ENCODE results near the gene C1orf174. TPM values are rescaled to one million over a fixed set of nuclear protein-coding genes. Genes with fewer than 3 reads are reported as not detected.

Gene C1orf174
- polyA plus RNA-seq, 1 donor from 2014 or later = 28.2 TPM

DNA sequence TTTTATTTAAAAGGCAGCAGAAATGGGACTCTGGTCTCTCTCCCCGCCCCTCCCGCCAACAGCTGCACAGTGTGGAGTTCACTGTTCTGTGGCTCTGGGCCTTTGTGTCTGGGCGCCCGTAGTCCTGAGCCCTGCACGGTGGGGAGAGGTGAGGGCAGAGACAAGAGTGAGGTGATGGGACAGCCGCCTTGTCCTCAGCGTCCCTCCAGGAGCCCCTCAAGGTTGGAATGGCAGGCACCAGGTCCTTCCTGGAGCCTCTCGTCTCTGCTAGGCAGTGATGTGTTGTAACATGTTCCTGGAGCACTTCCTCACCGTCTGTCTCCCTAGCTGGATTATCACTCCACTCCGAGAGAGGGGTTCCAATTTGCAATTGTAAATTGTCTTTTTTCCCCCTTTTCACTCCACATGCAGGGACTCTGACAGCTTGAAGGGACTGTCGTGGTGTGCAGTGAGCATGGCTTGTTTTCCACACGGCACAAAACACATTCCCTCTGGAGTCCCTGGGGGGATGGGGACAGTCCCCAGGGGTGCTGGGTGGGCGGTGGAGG lies 44.6 kb upstream of the C1orf174 start:
- no peak overlapping the region for H3K4me3 ChIP-seq (ENCODE audit: low read length)
- no peaks in the 10 kb centered on the region for H4K20me1 ChIP-seq (ENCODE audit: insufficient read depth)
- H3K36me3 ChIP-seq (ENCODE audit: insufficient read depth, low read length) = no peaks in the 10 kb centered on the region
- TF ChIP-seq RAD21 (conservative IDR thresholded peaks at IDR 0.05) (no peak), MXI1 (conservative IDR thresholded peaks at IDR 0.05; ENCODE audit: poor library complexity, severe bottlenecking) (no peak), TAF1 (IDR thresholded peaks at IDR 0.05; ENCODE audit: low read depth) (no peak), REST (IDR thresholded peaks at IDR 0.05; ENCODE audit: borderline replicate concordance) (no peak), CTCF (IDR thresholded peaks at IDR 0.05; ENCODE audit: poor library complexity, severe bottlenecking) (no peak), EZH2 (IDR thresholded peaks at IDR 0.05; ENCODE audit: borderline replicate concordance, insufficient read depth, low read length, poor library complexity, severe bottlenecking) (no peak), SMC3 (conservative IDR thresholded peaks at IDR 0.05; ENCODE audit: poor library complexity) (no peak), EP300 (conservative IDR thresholded peaks at IDR 0.05; ENCODE audit: poor library complexity, severe bottlenecking) (no peak), POLR2AphosphoS5 (IDR thresholded peaks at IDR 0.05) (no peak)
- no peaks in the 10 kb centered on the region for H3K9me2 ChIP-seq (ENCODE audit: insufficient read depth, low read length)
- no peaks in the 10 kb centered on the region for H3K27me3 ChIP-seq (ENCODE audit: insufficient read depth, low read depth, low read length)
- no peak overlapping the region for H3K9ac ChIP-seq (ENCODE audit: low read length)
- H3K4me2 ChIP-seq (ENCODE audit: low read length) = no peak overlapping the region
- no peak overlapping the region for H3K27ac ChIP-seq (ENCODE audit: low read length)
- H3K9me3 ChIP-seq (ENCODE audit: low read length) = no peaks in the 10 kb centered on the region
- H3K79me2 ChIP-seq (replicated peaks; ENCODE audit: insufficient read depth, low read length) = no peaks in the 10 kb centered on the region
- no peaks in the 10 kb centered on the region for H3F3A ChIP-seq (ENCODE audit: insufficient read depth, low read length, poor library complexity, severe bottlenecking)
- no peak overlapping the region for H2AFZ ChIP-seq (ENCODE audit: low read depth, low read length)

- Histone ChIP-seq H4K20me1 (ENCODE audit: insufficient read depth) (no peaks in the 10 kb centered on the region), H3K79me2 (replicated peaks; ENCODE audit: insufficient read depth, low read length) (no peaks in the 10 kb centered on the region), H3K27me3 (ENCODE audit: insufficient read depth, low read depth, low read length) (no peaks in the 10 kb centered on the region), H3K4me2 (ENCODE audit: low read length) (no peak overlapping the region), H3K9me2 (ENCODE audit: insufficient read depth, low read length) (no peaks in the 10 kb centered on the region), H2AFZ (ENCODE audit: low read depth, low read length) (no peak overlapping the region), H3F3A (ENCODE audit: insufficient read depth, low read length, poor library complexity, severe bottlenecking) (no peaks in the 10 kb centered on the region), H3K27ac (ENCODE audit: low read length) (no peak overlapping the region), H3K9ac (ENCODE audit: low read length) (no peak overlapping the region), H3K4me3 (ENCODE audit: low read length) (no peak overlapping the region), H3K36me3 (ENCODE audit: insufficient read depth, low read length) (no peaks in the 10 kb centered on the region), H3K9me3 (ENCODE audit: low read length) (no peaks in the 10 kb centered on the region)
- TF ChIP-seq TAF1 (IDR thresholded peaks at IDR 0.05; ENCODE audit: low read depth) (no peak), EP300 (conservative IDR thresholded peaks at IDR 0.05; ENCODE audit: poor library complexity, severe bottlenecking) (no peak), MXI1 (conservative IDR thresholded peaks at IDR 0.05; ENCODE audit: poor library complexity, severe bottlenecking) (no peak), RAD21 (conservative IDR thresholded peaks at IDR 0.05) (no peak), EZH2 (IDR thresholded peaks at IDR 0.05; ENCODE audit: borderline replicate concordance, insufficient read depth, low read length, poor library complexity, severe bottlenecking) (no peak), CTCF (IDR thresholded peaks at IDR 0.05; ENCODE audit: poor library complexity, severe bottlenecking) (no peak), POLR2AphosphoS5 (IDR thresholded peaks at IDR 0.05) (no peak), REST (IDR thresholded peaks at IDR 0.05; ENCODE audit: borderline replicate concordance) (no peak), SMC3 (conservative IDR thresholded peaks at IDR 0.05; ENCODE audit: poor library complexity) (no peak)
Observed at GRCh38 chr1:3943806-3944577, 43.9 kb upstream of the C1orf174 start.

All from neural cell (in vitro differentiated cells).